Measurements from ENCODE around the gene C12orf56.
A peak's percentile ranks its signal among the peaks of the same experiment; 100 is the strongest.

The C12orf56 gene

GRCh38 chr12:64400041-64400440, 9.5 kb upstream of the C12orf56 start:
- Histone ChIP-seq H3K18ac (ENCODE audit: low read length) (no peak overlapping the region), H3K4ac (ENCODE audit: low read depth, low read length) (no peak overlapping the region), H3K23ac (ENCODE audit: low read length) (no peak overlapping the region), H3K4me2 (ENCODE audit: low read length) (no peak overlapping the region), H2AFZ (ENCODE audit: insufficient read depth, low read length, poor library complexity) (no peak overlapping the region), H3K36me3 (ENCODE audit: control insufficient read depth in 1 of 2, insufficient read depth in 2 of 2, low read length in 2 of 2) (no peaks in the 10 kb centered on the region), H4K12ac (ENCODE audit: low read depth, low read length) (no peak overlapping the region), H2BK120ac (ENCODE audit: insufficient read depth, low read length, poor library complexity) (no peak overlapping the region), H2BK12ac (ENCODE audit: low read length) (no peak overlapping the region), H3K14ac (ENCODE audit: low read length) (no peak overlapping the region), H3K9ac (ENCODE audit: low read length) (no peak overlapping the region), H3K4me3 (ENCODE audit: low read depth, low read length) (no peak overlapping the region), H3K9me3 (ENCODE audit: insufficient read depth, low read depth, low read length) (no peaks in the 10 kb centered on the region), H4K8ac (ENCODE audit: low read depth, low read length) (no peak overlapping the region), H2AK5ac (ENCODE audit: low read length) (no peak overlapping the region), H3K4me1 (ENCODE audit: control insufficient read depth in 1 of 2, insufficient read depth in 2 of 2, low read length in 2 of 2) (no peaks in the 10 kb centered on the region), H2BK5ac (ENCODE audit: low read depth, low read length, poor library complexity) (no peak overlapping the region), H3K79me2 (ENCODE audit: control insufficient read depth, insufficient read depth, low read length, poor library complexity) (peaks cover 8% of the 10 kb centered on the region), H3K79me1 (ENCODE audit: low read length) (peaks cover 12% of the 10 kb centered on the region), H4K91ac (ENCODE audit: low read depth, low read length) (no peak overlapping the region), H3K27me3 (ENCODE audit: insufficient read depth, low read length) (no peaks in the 10 kb centered on the region), H3K27ac (ENCODE audit: low read depth, low read length) (no peak overlapping the region)
- WGBS (ENCODE audit: extremely low coverage, insufficient coverage, insufficient read length), result no CpG with 5 or more reads among the region's 4 CpGs
- no peak for DNase-seq

- Histone ChIP-seq H4K91ac (ENCODE audit: low read depth, low read length) (no peak overlapping the region), H2BK120ac (ENCODE audit: insufficient read depth, low read length, poor library complexity) (no peak overlapping the region), H3K18ac (ENCODE audit: low read length) (no peak overlapping the region), H2AFZ (ENCODE audit: insufficient read depth, low read length, poor library complexity) (no peak overlapping the region), H3K4me3 (ENCODE audit: low read depth, low read length) (no peak overlapping the region), H3K36me3 (ENCODE audit: control insufficient read depth in 1 of 2, insufficient read depth in 2 of 2, low read length in 2 of 2) (no peaks in the 10 kb centered on the region), H3K4me2 (ENCODE audit: low read length) (no peak overlapping the region), H3K27ac (ENCODE audit: low read depth, low read length) (no peak overlapping the region), H4K8ac (ENCODE audit: low read depth, low read length) (no peak overlapping the region), H3K4me1 (ENCODE audit: control insufficient read depth in 1 of 2, insufficient read depth in 2 of 2, low read length in 2 of 2) (no peaks in the 10 kb centered on the region), H3K4ac (ENCODE audit: low read depth, low read length) (no peak overlapping the region), H3K79me2 (ENCODE audit: control insufficient read depth, insufficient read depth, low read length, poor library complexity) (no peaks in the 10 kb centered on the region), H3K23ac (ENCODE audit: low read length) (no peak overlapping the region), H2BK12ac (ENCODE audit: low read length) (no peak overlapping the region), H3K14ac (ENCODE audit: low read length) (no peak overlapping the region), H2BK5ac (ENCODE audit: low read depth, low read length, poor library complexity) (no peak overlapping the region), H3K79me1 (ENCODE audit: low read length) (no peaks in the 10 kb centered on the region), H3K9ac (ENCODE audit: low read length) (no peak overlapping the region), H3K9me3 (ENCODE audit: insufficient read depth, low read depth, low read length) (no peaks in the 10 kb centered on the region), H2AK5ac (ENCODE audit: low read length) (no peak overlapping the region), H3K27me3 (ENCODE audit: insufficient read depth, low read length) (no peaks in the 10 kb centered on the region), H4K12ac (ENCODE audit: low read depth, low read length) (no peak overlapping the region)
- no CpG with 5 or more reads among the region's 2 CpGs for WGBS (ENCODE audit: extremely low coverage, insufficient coverage, insufficient read length)
- DNase-seq, result no peak
Measured at GRCh38 chr12:64395739-64396138, 5.2 kb upstream of the C12orf56 start.

- H3K9me3 ChIP-seq (ENCODE audit: insufficient read depth, low read depth, low read length), result peaks cover 2% of the 10 kb centered on the region
- H3K9ac ChIP-seq (ENCODE audit: low read length), result no peak overlapping the region
- H3K4ac ChIP-seq (ENCODE audit: low read depth, low read length), result no peak overlapping the region
- no peak overlapping the region for H4K91ac ChIP-seq (ENCODE audit: low read depth, low read length)
- no peak overlapping the region for H2AK5ac ChIP-seq (ENCODE audit: low read length)
- H3K14ac ChIP-seq (ENCODE audit: low read length), result no peak overlapping the region
- no peak overlapping the region for H3K4me2 ChIP-seq (ENCODE audit: low read length)
- H2AFZ ChIP-seq (ENCODE audit: insufficient read depth, low read length, poor library complexity), result no peak overlapping the region
- no peaks in the 10 kb centered on the region for H3K4me1 ChIP-seq (ENCODE audit: control insufficient read depth in 1 of 2, insufficient read depth in 2 of 2, low read length in 2 of 2)
- no CpG with 5 or more reads among the region's 3 CpGs for WGBS (ENCODE audit: extremely low coverage, insufficient coverage, insufficient read length)
- H3K36me3 ChIP-seq (ENCODE audit: control insufficient read depth in 1 of 2, insufficient read depth in 2 of 2, low read length in 2 of 2), result no peaks in the 10 kb centered on the region
- no peak overlapping the region for H4K8ac ChIP-seq (ENCODE audit: low read depth, low read length)
- H2BK12ac ChIP-seq (ENCODE audit: low read length), result no peak overlapping the region
- H2BK120ac ChIP-seq (ENCODE audit: insufficient read depth, low read length, poor library complexity), result no peak overlapping the region
- no peak overlapping the region for H4K12ac ChIP-seq (ENCODE audit: low read depth, low read length)
- no peak overlapping the region for H3K18ac ChIP-seq (ENCODE audit: low read length)
- H3K27me3 ChIP-seq (ENCODE audit: insufficient read depth, low read length), result no peaks in the 10 kb centered on the region
- no peak overlapping the region for H3K4me3 ChIP-seq (ENCODE audit: low read depth, low read length)
- no peak overlapping the region for H2BK5ac ChIP-seq (ENCODE audit: low read depth, low read length, poor library complexity)
- peak; percentile 51 to 82 for DNase-seq
- no peak overlapping the region for H3K23ac ChIP-seq (ENCODE audit: low read length)
- H3K27ac ChIP-seq (ENCODE audit: low read depth, low read length), result no peak overlapping the region
- no peaks in the 10 kb centered on the region for H3K79me2 ChIP-seq (ENCODE audit: control insufficient read depth, insufficient read depth, low read length, poor library complexity)
- H3K79me1 ChIP-seq (ENCODE audit: low read length), result no peaks in the 10 kb centered on the region
Measured at GRCh38 chr12:64392221-64392620, 1.7 kb upstream of the C12orf56 start.

- Histone ChIP-seq H4K8ac (ENCODE audit: low read depth, low read length) (no peak overlapping the region), H3K4ac (ENCODE audit: low read depth, low read length) (no peak overlapping the region), H3K79me1 (ENCODE audit: low read length) (no peaks in the 10 kb centered on the region), H4K12ac (ENCODE audit: low read depth, low read length) (no peak overlapping the region), H3K36me3 (ENCODE audit: control insufficient read depth in 1 of 2, insufficient read depth in 2 of 2, low read length in 2 of 2) (no peaks in the 10 kb centered on the region), H3K23ac (ENCODE audit: low read length) (no peak overlapping the region), H2BK12ac (ENCODE audit: low read length) (no peak overlapping the region), H3K79me2 (ENCODE audit: control insufficient read depth, insufficient read depth, low read length, poor library complexity) (no peaks in the 10 kb centered on the region), H3K27me3 (ENCODE audit: insufficient read depth, low read length) (no peaks in the 10 kb centered on the region), H3K18ac (ENCODE audit: low read length) (no peak overlapping the region), H2AFZ (ENCODE audit: insufficient read depth, low read length, poor library complexity) (no peak overlapping the region), H3K4me2 (ENCODE audit: low read length) (no peak overlapping the region), H3K4me3 (ENCODE audit: low read depth, low read length) (no peak overlapping the region), H3K27ac (ENCODE audit: low read depth, low read length) (no peak overlapping the region), H3K9ac (ENCODE audit: low read length) (no peak overlapping the region), H3K4me1 (ENCODE audit: control insufficient read depth in 1 of 2, insufficient read depth in 2 of 2, low read length in 2 of 2) (no peaks in the 10 kb centered on the region), H2AK5ac (ENCODE audit: low read length) (no peak overlapping the region), H3K14ac (ENCODE audit: low read length) (no peak overlapping the region), H3K9me3 (ENCODE audit: insufficient read depth, low read depth, low read length) (peaks cover 2% of the 10 kb centered on the region), H4K91ac (ENCODE audit: low read depth, low read length) (no peak overlapping the region), H2BK5ac (ENCODE audit: low read depth, low read length, poor library complexity) (no peak overlapping the region), H2BK120ac (ENCODE audit: insufficient read depth, low read length, poor library complexity) (no peak overlapping the region)
- no CpG with 5 or more reads among the region's 18 CpGs for WGBS (ENCODE audit: extremely low coverage, insufficient coverage, insufficient read length)
- no peak for DNase-seq
Measured at GRCh38 chr12:64389154-64389553, 1.4 kb downstream of the C12orf56 start.
